HepG2 (cell line): Measurements from ENCODE around the gene RAB29.

ENCODE experiments used
- BHLHE40 ChIP-seq: IDR thresholded peaks from 2 replicates; pipeline ENCODE4 v1.6.1; 2011; ENCODE audit warnings: low read length, improper control_type of control experiment
- FOXP1 ChIP-seq, 2 experiments: fragments of 450-650 bp in 1 of 2; IDR thresholded peaks; 2 replicates each; pipeline ENCODE4 v1.6.1; 2017 to 2018; ENCODE audit warnings: antibody characterized with exemption in 1 of 2
- MXI1 ChIP-seq: IDR thresholded peaks from 3 replicates; pipeline ENCODE4 v1.6.1; 2012; ENCODE audit warnings: low read depth, low read length, inconsistent platforms, borderline replicate concordance
- ZBTB38 ChIP-seq: sonication (generic); formaldehyde crosslinking; IDR thresholded peaks from 2 replicates; pipeline ENCODE4 v1.5.1; 2020; ENCODE audit warnings: mild to moderate bottlenecking, missing genetic modification reagents
- TF ChIP-seq, protein P1 (sequence below): sonication (generic); formaldehyde crosslinking; IDR thresholded peaks from 2 replicates; pipeline ENCODE4 v1.4.0; 2020; ENCODE audit warnings: missing genetic modification reagents, borderline replicate concordance
- TF ChIP-seq, protein P2 (sequence below): sonication (generic); formaldehyde crosslinking; IDR thresholded peaks from 2 replicates; pipeline ENCODE4 v1.4.0; 2020; ENCODE audit warnings: low read depth, mild to moderate bottlenecking, missing genetic modification reagents

DNA sequence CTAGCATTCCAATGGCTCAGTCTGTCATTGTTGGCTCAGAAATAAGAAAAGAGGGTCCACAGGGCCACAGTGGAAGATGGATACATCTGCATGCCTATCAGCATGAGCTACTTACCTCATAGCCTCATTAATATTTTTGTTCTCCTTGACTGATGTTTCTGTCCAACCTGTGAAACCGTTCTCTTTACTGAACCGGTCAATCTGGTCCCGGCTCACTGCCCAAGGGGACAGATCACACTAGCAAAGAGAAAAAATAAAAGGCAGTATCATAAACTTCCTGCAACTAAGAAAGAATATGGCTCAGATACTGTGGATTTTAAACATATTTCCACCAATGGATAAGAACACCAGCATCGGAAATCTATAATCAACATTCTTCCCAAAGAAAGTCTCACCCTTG is 4.7 kb downstream of the RAB29 start:
- TF ChIP-seq MXI1, result no peak
- TF ChIP-seq, protein P1, sequence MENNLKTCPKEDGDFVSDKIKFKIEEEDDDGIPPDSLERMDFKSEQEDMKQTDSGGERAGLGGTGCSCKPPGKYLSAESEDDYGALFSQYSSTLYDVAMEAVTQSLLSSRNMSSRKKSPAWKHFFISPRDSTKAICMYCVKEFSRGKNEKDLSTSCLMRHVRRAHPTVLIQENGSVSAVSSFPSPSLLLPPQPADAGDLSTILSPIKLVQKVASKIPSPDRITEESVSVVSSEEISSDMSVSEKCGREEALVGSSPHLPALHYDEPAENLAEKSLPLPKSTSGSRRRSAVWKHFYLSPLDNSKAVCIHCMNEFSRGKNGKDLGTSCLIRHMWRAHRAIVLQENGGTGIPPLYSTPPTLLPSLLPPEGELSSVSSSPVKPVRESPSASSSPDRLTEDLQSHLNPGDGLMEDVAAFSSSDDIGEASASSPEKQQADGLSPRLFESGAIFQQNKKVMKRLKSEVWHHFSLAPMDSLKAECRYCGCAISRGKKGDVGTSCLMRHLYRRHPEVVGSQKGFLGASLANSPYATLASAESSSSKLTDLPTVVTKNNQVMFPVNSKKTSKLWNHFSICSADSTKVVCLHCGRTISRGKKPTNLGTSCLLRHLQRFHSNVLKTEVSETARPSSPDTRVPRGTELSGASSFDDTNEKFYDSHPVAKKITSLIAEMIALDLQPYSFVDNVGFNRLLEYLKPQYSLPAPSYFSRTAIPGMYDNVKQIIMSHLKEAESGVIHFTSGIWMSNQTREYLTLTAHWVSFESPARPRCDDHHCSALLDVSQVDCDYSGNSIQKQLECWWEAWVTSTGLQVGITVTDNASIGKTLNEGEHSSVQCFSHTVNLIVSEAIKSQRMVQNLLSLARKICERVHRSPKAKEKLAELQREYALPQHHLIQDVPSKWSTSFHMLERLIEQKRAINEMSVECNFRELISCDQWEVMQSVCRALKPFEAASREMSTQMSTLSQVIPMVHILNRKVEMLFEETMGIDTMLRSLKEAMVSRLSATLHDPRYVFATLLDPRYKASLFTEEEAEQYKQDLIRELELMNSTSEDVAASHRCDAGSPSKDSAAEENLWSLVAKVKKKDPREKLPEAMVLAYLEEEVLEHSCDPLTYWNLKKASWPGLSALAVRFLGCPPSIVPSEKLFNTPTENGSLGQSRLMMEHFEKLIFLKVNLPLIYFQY (CRISPR knock-in tag), result no peak
- TF ChIP-seq, protein P2, sequence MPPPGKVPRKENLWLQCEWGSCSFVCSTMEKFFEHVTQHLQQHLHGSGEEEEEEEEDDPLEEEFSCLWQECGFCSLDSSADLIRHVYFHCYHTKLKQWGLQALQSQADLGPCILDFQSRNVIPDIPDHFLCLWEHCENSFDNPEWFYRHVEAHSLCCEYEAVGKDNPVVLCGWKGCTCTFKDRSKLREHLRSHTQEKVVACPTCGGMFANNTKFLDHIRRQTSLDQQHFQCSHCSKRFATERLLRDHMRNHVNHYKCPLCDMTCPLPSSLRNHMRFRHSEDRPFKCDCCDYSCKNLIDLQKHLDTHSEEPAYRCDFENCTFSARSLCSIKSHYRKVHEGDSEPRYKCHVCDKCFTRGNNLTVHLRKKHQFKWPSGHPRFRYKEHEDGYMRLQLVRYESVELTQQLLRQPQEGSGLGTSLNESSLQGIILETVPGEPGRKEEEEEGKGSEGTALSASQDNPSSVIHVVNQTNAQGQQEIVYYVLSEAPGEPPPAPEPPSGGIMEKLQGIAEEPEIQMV (CRISPR knock-in tag), result no peak
- TF ChIP-seq FOXP1 (IDR thresholded peaks at IDR 0.05), result no peak
- no peak for TF ChIP-seq FOXP1 (CRISPR knock-in tag; IDR thresholded peaks at IDR 0.05)
- TF ChIP-seq BHLHE40, result no peak
- TF ChIP-seq ZBTB38 (CRISPR knock-in tag), result no peak
